Heart left ventricle (tissue), 16 donors: ENCODE data around the gene ABCA13. TPM values are rescaled to one million over a fixed set of nuclear protein-coding genes. Genes with fewer than 3 reads are reported as not detected.
A peak's percentile ranks its signal among the peaks of the same experiment; 100 is the strongest.

Experiments
- ATAC-seq, 4 donors: fragments of 200-7000 bp; cut with Tn5 transposase; one replicate each; pipeline ENCODE4 v1.9.1; 2020 to 2022; ENCODE audit warnings: moderate library complexity in 4 of 4, mild to moderate bottlenecking in 3 of 4, moderate number of reproducible peaks in 1 of 4
- DNase-seq, 5 donors: peaks; one replicate each; pipeline ENCODE4 v3.0.0-alpha.2; 2020
- H3K27ac ChIP-seq, 12 donors: fragments of 200-600 bp; sonication (generic) in 4 of 12; one replicate each; pipeline versions ENCODE4 v1.5.0 to v1.8.0; 2016 to 2022; ENCODE audit warnings: mild to moderate bottlenecking in 2 of 12
- H3K27me3 ChIP-seq, 9 donors: fragments of 200-600 bp; sonication (generic) in 2 of 9; one replicate each; pipeline versions ENCODE4 v1.5.1 to v1.8.0; 2016 to 2022; ENCODE audit warnings: mild to moderate bottlenecking in 3 of 9
- H3K36me3 ChIP-seq, 9 donors: fragments of 200-600 bp; sonication (generic) in 2 of 9; one replicate each; pipeline versions ENCODE4 v1.5.0 to v1.8.0; 2018 to 2022; ENCODE audit warnings: mild to moderate bottlenecking in 2 of 9
- H3K4me1 ChIP-seq, 12 donors: fragments of 200-600 bp; sonication (generic) in 4 of 12; one replicate each; pipeline versions ENCODE4 v1.5.0 to v1.8.0; 2016 to 2022; ENCODE audit warnings: mild to moderate bottlenecking in 3 of 12
- H3K4me3 ChIP-seq, 12 donors: fragments of 200-600 bp; sonication (generic) in 4 of 12; one replicate each; pipeline versions ENCODE4 v1.5.0 to v1.8.0; 2017 to 2022; ENCODE audit warnings: mild to moderate bottlenecking in 9 of 12, moderate library complexity in 4 of 12
- H3K9me3 ChIP-seq, 12 donors: fragments of 200-600 bp; sonication (generic) in 4 of 12; one replicate each; pipeline versions ENCODE4 v1.5.0 to v1.8.0; 2016 to 2022; ENCODE audit warnings: mild to moderate bottlenecking in 1 of 12
- CTCF ChIP-seq, 12 donors: fragments of 200-600 bp; sonication (generic) in 4 of 12; IDR thresholded peaks; one replicate each; pipeline versions ENCODE4 v1.5.0 to v1.8.0; 2018 to 2022; ENCODE audit warnings: antibody characterized with exemption in 12 of 12, mild to moderate bottlenecking in 5 of 12
- POLR2A ChIP-seq, 2 donors: fragments of 450-650 bp; IDR thresholded peaks; one replicate each; pipeline ENCODE4 v1.6.1; 2017; ENCODE audit warnings: antibody characterized with exemption in 2 of 2, mild to moderate bottlenecking in 2 of 2, moderate library complexity in 2 of 2
- WGBS, 4 donors: extraction: QIAGEN DNeasy Blood & Tissue Kit in 2 of 4; methylation state at CpG; one replicate each; pipeline versions ENCODE4 v1.1.5 to v1.1.7; 2013 to 2018; 5-methylcytosine and 5-hydroxymethylcytosine counted together
- intact Hi-C, 10 donors: fragments of 100-400 bp; cut with DNase I; formaldehyde crosslinking; loops; one replicate each; pipeline versions ENCODE4 v1.11.1 to v1.14.2; 2022
- polyA plus RNA-seq, 2 donors: library from polyadenylated mRNA; stranded (reverse); fragments of 200-250 nt; gene quantifications; one replicate each; pipeline ENCODE4 v1.2.3, GENCODE V29; 2013
- total RNA-seq, 9 donors: library from RNA; depleted of rRNA in 2 of 9; stranded (reverse); fragments of >200 nt in 2 of 9; fragmentation: NEBNext Ultra II Directional in 3 of 9; extraction: Animal tissue kit (Norgen Biotek cat#: 25700) in 3 of 9; gene quantifications; one replicate each; pipeline versions ENCODE4 v1.1.0 to v1.2.4, GENCODE V29; 2016 to 2023
- donor health status: ischemic (EF 13 %, LVEDD 7.1; RV severe dilation, severe dysfunction).
- donor health status: healthy with polysubstance abuse.
- donor health status: DM: no; HTN: yes; CAD: no.
- donor health status: DM: no; HTN: no; CAD: no.
- donor health status: ischemic (EF 25% LVEDD 6.9; RV normal size, moderate dysfunction).
- donor health status: ischemic (EF 25% LVEDD 5.7; RV mildly dilated, moderate dysfunction).
- donor health status: healthy.
- donor health status: DM: yes; HTN: yes; CAD: no.
- donor health status: ischemic (EF 35%, LVEDD 5.7; RV mildly dilated, moderate dysfunction).
- donor health status: nonischemic (EF 11% LVEDD 7.7; RV severe dilation, severe dysfunction).
- donor health status: DM: yes; HTN: yes; CAD: no.
- donor health status: PGD.
- donor health status: ischemic (EF 29% LVEDD 5.4; RV normal size, mild dysfunction).
- donor health status: nonischemic (EF 23%, LVEDD 6.1; RV moderate dilation, normal function).

The ABCA13 gene
- total and polyA plus RNA-seq, 11 donors, result 0.01 to 0.29 (median 0.07) TPM; not detected in 3

GRCh38 chr7:48154792-48155413 is 16.4 kb upstream of the ABCA13 start:
- 81 to 90% (median 86%) methylated on average over 8 of the region's 8 CpGs for WGBS, 4 donors
- H3K36me3 ChIP-seq, result no peaks in the 10 kb centered on the region
- H3K9me3 ChIP-seq, result peaks cover 0 to 5% (median 0%) of the 10 kb centered on the region in 12 donors
- H3K4me3 ChIP-seq, result no peak overlapping the region
- H3K4me1 ChIP-seq, result no peaks in the 10 kb centered on the region
- intact Hi-C loops, result no loop called here
- peaks cover 0 to 5% (median 0%) of the 10 kb centered on the region in 9 donors for H3K27me3 ChIP-seq
- H3K27ac ChIP-seq, result no peak overlapping the region
- no peak for DNase-seq
- TF ChIP-seq CTCF (IDR thresholded peaks at IDR 0.05), result peak in 7 of 12 donors; percentile 11 to 39 (median 29)
- TF ChIP-seq POLR2A (IDR thresholded peaks at IDR 0.05), result no peak
- ATAC-seq, result no peak

DNA sequence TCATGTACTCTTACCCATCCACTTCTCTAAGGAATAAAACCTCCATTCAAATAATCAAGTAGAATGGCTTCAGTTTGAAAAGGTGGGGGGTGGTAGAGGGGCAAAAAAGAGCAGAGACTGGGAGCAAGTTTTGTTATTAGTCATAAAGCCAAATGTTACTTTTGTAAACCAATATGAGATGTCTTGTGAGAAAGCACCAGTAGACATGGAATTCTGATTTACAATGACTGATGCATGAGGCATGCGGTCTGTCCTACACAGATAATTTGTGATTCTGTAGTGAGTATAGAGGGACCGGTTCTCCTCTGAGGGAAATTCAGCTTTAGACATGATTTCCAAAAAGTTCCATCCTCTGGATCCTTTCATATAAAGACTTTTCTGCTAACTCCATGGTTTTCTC is 12.9 kb upstream of the ABCA13 start:
- ATAC-seq (no peak), DNase-seq (no peak)
- 84 to 99% (median 94%) methylated on average over 2 of the region's 2 CpGs for WGBS, 4 donors
- TF ChIP-seq CTCF (IDR thresholded peaks at IDR 0.05) (no peak), POLR2A (IDR thresholded peaks at IDR 0.05) (no peak)
- Histone ChIP-seq H3K27ac (no peak overlapping the region), H3K36me3 (no peaks in the 10 kb centered on the region), H3K9me3 (peaks cover 0 to 14% (median 3%) of the 10 kb centered on the region in 12 donors), H3K4me3 (no peak overlapping the region), H3K27me3 (peaks cover 0 to 10% (median 0%) of the 10 kb centered on the region in 9 donors), H3K4me1 (no peaks in the 10 kb centered on the region)
- intact Hi-C loops, result no loop called here

DNA sequence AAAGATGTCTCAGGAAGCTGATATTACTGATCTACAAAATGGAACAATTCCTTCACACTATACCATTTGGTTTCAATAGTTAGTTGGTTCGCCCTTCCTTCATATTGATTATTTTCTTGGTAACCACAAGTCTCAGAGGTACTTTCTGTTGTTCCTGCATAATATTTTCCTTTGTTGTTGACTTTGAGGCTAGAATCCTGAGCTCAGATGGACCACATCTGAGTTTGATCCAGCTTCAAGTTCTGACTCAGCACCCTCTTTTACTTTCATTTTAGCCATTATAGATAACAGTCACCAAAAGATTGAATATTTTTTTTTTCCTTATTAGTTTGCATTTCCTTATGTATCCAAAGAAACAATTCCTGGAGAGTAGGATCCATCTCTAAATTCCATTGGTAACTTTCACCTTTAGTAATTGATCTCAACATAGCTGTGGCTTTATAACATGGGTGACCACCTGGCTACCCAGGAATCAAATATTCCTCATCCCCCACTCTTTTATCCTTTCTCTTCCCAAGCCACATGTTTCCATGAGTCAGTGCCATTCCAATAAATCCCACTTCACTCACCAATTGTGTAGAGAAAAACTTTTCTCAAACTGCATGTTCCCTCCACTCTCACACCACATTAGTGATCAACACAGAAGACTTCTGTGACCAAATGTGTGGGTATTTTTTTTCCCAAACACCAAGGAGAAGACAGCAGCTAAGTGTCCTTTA is 9.7 kb upstream of the ABCA13 start:
- no peak overlapping the region for H3K27ac ChIP-seq
- ATAC-seq, result no peak
- DNase-seq, result no peak
- H3K4me3 ChIP-seq, result no peak overlapping the region
- peaks cover 0 to 10% (median 2%) of the 10 kb centered on the region in 12 donors for H3K9me3 ChIP-seq
- 83 to 91% (median 84%) methylated on average over 1 of the region's 1 CpG for WGBS, 4 donors
- H3K36me3 ChIP-seq, result no peaks in the 10 kb centered on the region
- no peaks in the 10 kb centered on the region for H3K4me1 ChIP-seq
- TF ChIP-seq POLR2A (IDR thresholded peaks at IDR 0.05) (no peak), CTCF (IDR thresholded peaks at IDR 0.05) (no peak)
- peaks cover 0 to 7% (median 0%) of the 10 kb centered on the region in 9 donors for H3K27me3 ChIP-seq
- intact Hi-C loops, result no loop called here

- intact Hi-C loops, result no loop called here
- DNase-seq (no peak), ATAC-seq (no peak)
- Histone ChIP-seq H3K27me3 (peaks cover 0 to 6% (median 0%) of the 10 kb centered on the region in 9 donors), H3K36me3 (no peaks in the 10 kb centered on the region), H3K4me1 (no peaks in the 10 kb centered on the region), H3K9me3 (peaks cover 0 to 10% (median 2%) of the 10 kb centered on the region in 12 donors), H3K4me3 (no peak overlapping the region), H3K27ac (no peak overlapping the region)
- no peak for TF ChIP-seq CTCF (IDR thresholded peaks at IDR 0.05)
- no peak for TF ChIP-seq POLR2A (IDR thresholded peaks at IDR 0.05)
- 74 to 84% (median 80%) methylated on average over 2 of the region's 2 CpGs for WGBS, 4 donors
Observed at GRCh38 chr7:48165157-48165556, 6.1 kb upstream of the ABCA13 start.
